ENCODE measurements around the gene NEK7.

Gene NEK7

DNA sequence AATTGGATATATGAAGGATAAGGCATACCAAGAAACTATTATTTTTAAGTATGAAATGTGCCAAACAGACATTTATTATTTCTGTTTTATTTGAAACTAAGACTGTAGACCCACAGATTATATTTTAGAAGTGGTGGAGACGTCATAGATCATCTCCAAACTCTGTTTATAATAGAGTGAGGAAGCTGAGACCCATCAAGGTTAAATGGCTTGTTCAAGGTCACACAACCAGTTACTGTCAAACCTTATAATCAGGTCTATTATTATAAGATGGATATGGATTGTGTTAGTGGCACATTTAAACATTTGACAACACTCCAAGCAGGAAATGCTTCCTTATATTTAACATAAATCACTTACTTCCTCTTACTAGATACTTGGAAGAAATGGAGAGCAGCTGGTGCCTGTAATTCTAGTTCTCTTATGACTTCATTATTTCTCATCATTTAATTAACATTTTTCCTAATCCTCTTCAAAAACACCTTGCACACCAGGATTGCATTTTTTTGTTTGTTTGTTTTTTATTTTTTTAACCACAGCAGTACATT is 117.0 kb downstream of the NEK7 start:
- H3K27ac ChIP-seq (ENCODE audit: low read depth, low read length): no peak overlapping the region
- no peak overlapping the region for H3K4me3 ChIP-seq (ENCODE audit: low read depth in 1 of 2, low read length in 2 of 2)
- H3K9ac ChIP-seq (ENCODE audit: low read depth in 1 of 2, low read length in 2 of 2): no peak overlapping the region
- H3K9me3 ChIP-seq (ENCODE audit: control insufficient read depth in 1 of 2, low read length in 2 of 2): no peaks in the 10 kb centered on the region
- H3K36me3 ChIP-seq (ENCODE audit: control insufficient read depth in 1 of 2, insufficient read depth in 2 of 2, low read length in 2 of 2): no peaks in the 10 kb centered on the region
- no peaks in the 10 kb centered on the region for H3K4me1 ChIP-seq (ENCODE audit: control insufficient read depth in 1 of 2, insufficient read depth in 2 of 2, low read length in 2 of 2)
- H3K27me3 ChIP-seq (ENCODE audit: control insufficient read depth in 1 of 2, insufficient read depth in 2 of 2, low read length in 2 of 2): no peaks in the 10 kb centered on the region

DNA sequence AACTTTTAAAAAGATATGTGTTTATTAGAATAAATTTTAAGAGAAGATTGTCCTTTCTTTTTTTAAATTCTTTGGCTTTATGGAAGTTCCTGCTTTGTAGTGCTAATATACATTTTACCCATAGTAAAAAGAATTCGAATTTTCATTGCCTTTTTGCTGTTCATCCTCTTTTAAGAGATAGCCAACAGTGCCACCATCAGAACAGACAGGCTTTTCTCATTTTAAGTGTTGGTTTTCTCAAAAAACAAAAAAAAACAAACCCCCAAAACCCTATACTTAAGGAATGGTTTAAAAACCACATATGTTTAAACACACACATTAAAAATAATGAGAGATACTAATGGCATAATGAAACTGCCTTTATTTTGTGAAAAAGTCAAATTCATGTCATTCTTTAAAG is 118.8 kb downstream of the NEK7 start:
- Histone ChIP-seq H3K4me3 (ENCODE audit: low read depth in 1 of 2, low read length in 2 of 2) (no peak overlapping the region), H3K27ac (ENCODE audit: low read depth, low read length) (no peak overlapping the region), H3K36me3 (ENCODE audit: control insufficient read depth in 1 of 2, insufficient read depth in 2 of 2, low read length in 2 of 2) (no peaks in the 10 kb centered on the region), H3K4me1 (ENCODE audit: control insufficient read depth in 1 of 2, insufficient read depth in 2 of 2, low read length in 2 of 2) (peaks cover 0 to 4% of the 10 kb centered on the region in 2 donors), H3K9me3 (ENCODE audit: control insufficient read depth in 1 of 2, low read length in 2 of 2) (no peaks in the 10 kb centered on the region), H3K9ac (ENCODE audit: low read depth in 1 of 2, low read length in 2 of 2) (no peak overlapping the region), H3K27me3 (ENCODE audit: control insufficient read depth in 1 of 2, insufficient read depth in 2 of 2, low read length in 2 of 2) (no peaks in the 10 kb centered on the region)

- Histone ChIP-seq H3K4me3 (ENCODE audit: low read depth in 1 of 2, low read length in 2 of 2) (no peak overlapping the region), H3K4me1 (ENCODE audit: control insufficient read depth in 1 of 2, insufficient read depth in 2 of 2, low read length in 2 of 2) (peaks cover 0 to 4% of the 10 kb centered on the region in 2 donors)
These were observed 119.4 kb downstream of the NEK7 start for GRCh38 chr1:198276241-198276640.

GRCh38 chr1:198278943-198279342 is 122.1 kb downstream of the NEK7 start:
- no peak overlapping the region for H3K27ac ChIP-seq (ENCODE audit: low read depth, low read length)
- no peak overlapping the region for H3K9ac ChIP-seq (ENCODE audit: low read depth in 1 of 2, low read length in 2 of 2)
- H3K36me3 ChIP-seq (ENCODE audit: control insufficient read depth in 1 of 2, insufficient read depth in 2 of 2, low read length in 2 of 2): no peaks in the 10 kb centered on the region
- peaks cover 0 to 8% of the 10 kb centered on the region in 2 donors for H3K4me1 ChIP-seq (ENCODE audit: control insufficient read depth in 1 of 2, insufficient read depth in 2 of 2, low read length in 2 of 2)
- no peaks in the 10 kb centered on the region for H3K9me3 ChIP-seq (ENCODE audit: control insufficient read depth in 1 of 2, low read length in 2 of 2)
- no peaks in the 10 kb centered on the region for H3K27me3 ChIP-seq (ENCODE audit: control insufficient read depth in 1 of 2, insufficient read depth in 2 of 2, low read length in 2 of 2)
- H3K4me3 ChIP-seq (ENCODE audit: low read depth in 1 of 2, low read length in 2 of 2): no peak overlapping the region

More at GRCh38 chr1:198276241-198276640, 119.4 kb downstream of the NEK7 start:
- Histone ChIP-seq H3K27ac (ENCODE audit: low read depth, low read length) (no peak overlapping the region), H3K9ac (ENCODE audit: low read depth in 1 of 2, low read length in 2 of 2) (no peak overlapping the region), H3K9me3 (ENCODE audit: control insufficient read depth in 1 of 2, low read length in 2 of 2) (no peaks in the 10 kb centered on the region), H3K36me3 (ENCODE audit: control insufficient read depth in 1 of 2, insufficient read depth in 2 of 2, low read length in 2 of 2) (no peaks in the 10 kb centered on the region), H3K27me3 (ENCODE audit: control insufficient read depth in 1 of 2, insufficient read depth in 2 of 2, low read length in 2 of 2) (no peaks in the 10 kb centered on the region)

DNA sequence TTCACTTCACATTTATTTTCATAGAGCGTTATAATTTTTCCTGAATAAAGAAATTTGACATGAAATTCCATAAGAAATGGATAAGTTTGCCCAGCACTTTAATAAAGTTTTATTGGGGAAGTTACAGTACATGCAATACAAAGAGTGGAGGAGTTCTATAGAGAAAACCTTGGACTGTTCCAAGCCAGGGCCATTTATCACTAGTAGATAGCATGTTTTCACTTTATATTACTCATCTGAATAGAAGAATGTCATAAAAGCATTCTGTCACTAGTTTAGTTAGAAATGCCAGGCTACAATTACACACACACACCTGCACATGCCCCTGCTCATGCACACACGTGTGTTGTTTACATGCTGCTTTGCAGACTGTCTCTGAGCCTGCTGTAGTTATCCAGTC is 123.3 kb downstream of the NEK7 start:
- Histone ChIP-seq H3K9ac (ENCODE audit: low read depth in 1 of 2, low read length in 2 of 2) (no peak overlapping the region), H3K27ac (ENCODE audit: low read depth, low read length) (no peak overlapping the region), H3K4me1 (ENCODE audit: control insufficient read depth in 1 of 2, insufficient read depth in 2 of 2, low read length in 2 of 2) (peaks cover 0 to 14% of the 10 kb centered on the region in 2 donors), H3K36me3 (ENCODE audit: control insufficient read depth in 1 of 2, insufficient read depth in 2 of 2, low read length in 2 of 2) (no peaks in the 10 kb centered on the region), H3K9me3 (ENCODE audit: control insufficient read depth in 1 of 2, low read length in 2 of 2) (no peaks in the 10 kb centered on the region), H3K4me3 (ENCODE audit: low read depth in 1 of 2, low read length in 2 of 2) (no peak overlapping the region), H3K27me3 (ENCODE audit: control insufficient read depth in 1 of 2, insufficient read depth in 2 of 2, low read length in 2 of 2) (no peaks in the 10 kb centered on the region)

DNA sequence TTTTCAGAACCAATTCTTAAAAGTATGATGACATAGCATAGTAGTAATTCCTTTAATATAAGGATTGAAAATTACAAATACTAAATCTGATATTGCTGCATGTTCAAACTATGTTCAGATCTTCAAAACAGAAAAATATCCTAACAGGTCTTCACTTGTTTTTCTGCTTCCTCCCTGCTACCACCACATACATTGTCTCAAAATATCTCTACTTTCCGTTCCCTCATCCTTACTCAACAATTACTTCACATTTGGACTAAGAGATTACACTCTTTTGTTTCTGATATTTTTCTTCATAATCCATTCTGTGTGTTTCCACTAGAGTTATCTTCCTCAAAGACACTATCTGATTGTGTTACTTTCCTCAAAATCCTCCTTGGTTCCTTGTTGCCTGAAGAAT is 125.1 kb downstream of the NEK7 start:
- Histone ChIP-seq H3K4me3 (ENCODE audit: low read depth in 1 of 2, low read length in 2 of 2) (no peak overlapping the region), H3K27me3 (ENCODE audit: control insufficient read depth in 1 of 2, insufficient read depth in 2 of 2, low read length in 2 of 2) (no peaks in the 10 kb centered on the region), H3K9ac (ENCODE audit: low read depth in 1 of 2, low read length in 2 of 2) (no peak overlapping the region), H3K9me3 (ENCODE audit: control insufficient read depth in 1 of 2, low read length in 2 of 2) (no peaks in the 10 kb centered on the region), H3K27ac (ENCODE audit: low read depth, low read length) (no peak overlapping the region), H3K36me3 (ENCODE audit: control insufficient read depth in 1 of 2, insufficient read depth in 2 of 2, low read length in 2 of 2) (no peaks in the 10 kb centered on the region), H3K4me1 (ENCODE audit: control insufficient read depth in 1 of 2, insufficient read depth in 2 of 2, low read length in 2 of 2) (peaks cover 0 to 14% of the 10 kb centered on the region in 2 donors)

- no peaks in the 10 kb centered on the region for H3K9me3 ChIP-seq (ENCODE audit: control insufficient read depth in 1 of 2, low read length in 2 of 2)
- no peaks in the 10 kb centered on the region for H3K27me3 ChIP-seq (ENCODE audit: control insufficient read depth in 1 of 2, insufficient read depth in 2 of 2, low read length in 2 of 2)
- no peaks in the 10 kb centered on the region for H3K36me3 ChIP-seq (ENCODE audit: control insufficient read depth in 1 of 2, insufficient read depth in 2 of 2, low read length in 2 of 2)
- no peak overlapping the region for H3K9ac ChIP-seq (ENCODE audit: low read depth in 1 of 2, low read length in 2 of 2)
- H3K4me1 ChIP-seq (ENCODE audit: control insufficient read depth in 1 of 2, insufficient read depth in 2 of 2, low read length in 2 of 2): peaks cover 4 to 19% of the 10 kb centered on the region in 2 donors
- no peak overlapping the region for H3K27ac ChIP-seq (ENCODE audit: low read depth, low read length)
- no peak overlapping the region for H3K4me3 ChIP-seq (ENCODE audit: low read depth in 1 of 2, low read length in 2 of 2)
These were observed 126.4 kb downstream of the NEK7 start for GRCh38 chr1:198283222-198283621.

DNA sequence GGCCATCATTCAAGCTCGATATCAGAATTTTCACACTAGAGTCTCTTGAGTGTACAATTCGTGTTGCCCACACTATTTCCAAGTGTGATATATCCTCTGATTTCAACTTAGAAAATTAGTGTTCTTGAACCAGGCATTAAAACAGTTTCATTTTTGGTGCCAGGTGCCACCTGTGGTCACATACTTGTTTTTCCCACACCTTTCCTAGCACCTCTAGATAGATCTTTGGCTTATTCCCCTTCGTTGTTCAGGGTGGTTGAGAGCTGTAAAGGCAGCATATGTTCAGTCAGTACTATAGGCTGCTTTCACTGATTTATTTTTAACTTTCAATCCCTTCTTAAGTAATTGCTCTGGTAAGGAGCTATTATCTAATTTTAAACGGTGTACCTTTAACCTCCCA is 131.1 kb downstream of the NEK7 start:
- Histone ChIP-seq H3K36me3 (ENCODE audit: control insufficient read depth in 1 of 2, insufficient read depth in 2 of 2, low read length in 2 of 2) (no peaks in the 10 kb centered on the region), H3K9me3 (ENCODE audit: control insufficient read depth in 1 of 2, low read length in 2 of 2) (no peaks in the 10 kb centered on the region), H3K27me3 (ENCODE audit: control insufficient read depth in 1 of 2, insufficient read depth in 2 of 2, low read length in 2 of 2) (no peaks in the 10 kb centered on the region), H3K27ac (ENCODE audit: low read depth, low read length) (no peak overlapping the region), H3K9ac (ENCODE audit: low read depth in 1 of 2, low read length in 2 of 2) (no peak overlapping the region), H3K4me1 (ENCODE audit: control insufficient read depth in 1 of 2, insufficient read depth in 2 of 2, low read length in 2 of 2) (peaks cover 4 to 31% of the 10 kb centered on the region in 2 donors), H3K4me3 (ENCODE audit: low read depth in 1 of 2, low read length in 2 of 2) (no peak overlapping the region)

DNA sequence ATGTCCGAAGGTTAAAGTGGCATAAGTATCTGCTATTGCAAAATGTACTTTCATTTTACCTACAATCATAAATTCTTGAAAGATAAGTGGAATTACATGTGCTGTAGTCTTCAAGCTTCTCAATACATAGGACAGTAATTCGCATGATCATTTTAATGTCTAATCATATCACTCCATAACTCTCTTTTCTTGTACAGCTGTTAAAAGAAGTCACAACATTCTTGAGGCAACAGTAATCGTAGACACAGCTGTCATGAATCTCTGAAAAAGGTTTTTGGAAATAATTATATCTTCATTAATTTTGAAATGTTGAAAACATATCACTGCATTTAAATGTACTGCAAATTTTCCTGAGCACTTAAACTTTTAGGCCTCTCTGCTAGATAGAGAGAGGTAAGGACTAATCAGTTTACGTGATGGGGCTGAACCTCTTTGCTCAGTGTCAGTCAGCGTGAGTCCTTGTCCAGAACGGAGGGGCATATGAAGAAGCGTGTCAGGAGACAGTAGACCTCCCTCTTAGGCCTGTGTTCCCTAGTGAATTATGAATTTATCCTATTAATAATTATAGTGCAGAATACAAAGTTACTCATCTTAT is 133.4 kb downstream of the NEK7 start:
- Histone ChIP-seq H3K27me3 (ENCODE audit: control insufficient read depth in 1 of 2, insufficient read depth in 2 of 2, low read length in 2 of 2) (no peaks in the 10 kb centered on the region), H3K36me3 (ENCODE audit: control insufficient read depth in 1 of 2, insufficient read depth in 2 of 2, low read length in 2 of 2) (peaks cover 2 to 6% of the 10 kb centered on the region in 2 donors), H3K4me3 (ENCODE audit: low read depth in 1 of 2, low read length in 2 of 2) (no peak overlapping the region), H3K4me1 (ENCODE audit: control insufficient read depth in 1 of 2, insufficient read depth in 2 of 2, low read length in 2 of 2) (peaks cover 4 to 21% of the 10 kb centered on the region in 2 donors), H3K9ac (ENCODE audit: low read depth in 1 of 2, low read length in 2 of 2) (no peak overlapping the region), H3K27ac (ENCODE audit: low read depth, low read length) (no peak overlapping the region), H3K9me3 (ENCODE audit: control insufficient read depth in 1 of 2, low read length in 2 of 2) (no peaks in the 10 kb centered on the region)

GRCh38 chr1:198291036-198291435 is 134.2 kb downstream of the NEK7 start:
- H3K27me3 ChIP-seq (ENCODE audit: control insufficient read depth in 1 of 2, insufficient read depth in 2 of 2, low read length in 2 of 2): no peaks in the 10 kb centered on the region
- no peak overlapping the region for H3K9ac ChIP-seq (ENCODE audit: low read depth in 1 of 2, low read length in 2 of 2)
- H3K36me3 ChIP-seq (ENCODE audit: control insufficient read depth in 1 of 2, insufficient read depth in 2 of 2, low read length in 2 of 2): peaks cover 4 to 8% of the 10 kb centered on the region in 2 donors
- no peaks in the 10 kb centered on the region for H3K9me3 ChIP-seq (ENCODE audit: control insufficient read depth in 1 of 2, low read length in 2 of 2)
- H3K4me3 ChIP-seq (ENCODE audit: low read depth in 1 of 2, low read length in 2 of 2): no peak overlapping the region
- H3K4me1 ChIP-seq (ENCODE audit: control insufficient read depth in 1 of 2, insufficient read depth in 2 of 2, low read length in 2 of 2): peaks cover 4 to 21% of the 10 kb centered on the region in 2 donors
- no peak overlapping the region for H3K27ac ChIP-seq (ENCODE audit: low read depth, low read length)

Data from duodenal mucosa (tissue), 2 donors.